HCT116 (cell line): ENCODE results near the gene LRRC47.

Experiments used
- CBX3 ChIP-seq: IDR thresholded peaks from 2 replicates; pipeline ENCODE4 v1.6.1; 2012; ENCODE audit warnings: low read depth
- ELF1 ChIP-seq: IDR thresholded peaks from 2 replicates; pipeline ENCODE4 v1.6.1; 2012; ENCODE audit warnings: low read depth, borderline replicate concordance
- EZH2 ChIP-seq: fragments of 200-600 bp; sonication (generic); IDR thresholded peaks from 2 replicates; pipeline ENCODE4 v1.6.1; 2017; ENCODE audit warnings: antibody characterized with exemption, mixed run types
- EZH2phosphoT487 ChIP-seq: fragments of 200-600 bp; IDR thresholded peaks from 2 replicates; pipeline ENCODE4 v1.6.1; 2018; ENCODE audit warnings: antibody characterized with exemption, borderline replicate concordance
- POLR2A ChIP-seq: IDR thresholded peaks from 2 replicates; pipeline ENCODE4 v1.7.0; 2011; ENCODE audit warnings: borderline replicate concordance; ENCODE audit not compliant: insufficient read depth, insufficient read length; ENCODE audit errors: extremely low read depth
- POLR2AphosphoS5 ChIP-seq: IDR thresholded peaks from 2 replicates; pipeline ENCODE4 v1.6.1; 2011; ENCODE audit warnings: mild to moderate bottlenecking, low read depth, low read length, moderate library complexity
- SIN3A ChIP-seq: IDR thresholded peaks from 2 replicates; pipeline ENCODE4 v1.6.1; 2012; ENCODE audit warnings: low read depth
- SRF ChIP-seq: IDR thresholded peaks from 2 replicates; pipeline ENCODE4 v1.6.1; 2012; ENCODE audit warnings: low read depth
- TCF7L2 ChIP-seq: IDR thresholded peaks from 2 replicates; pipeline ENCODE4 v1.7.0; 2011; ENCODE audit warnings: borderline replicate concordance, inconsistent platforms; ENCODE audit not compliant: insufficient read depth, insufficient read length; ENCODE audit errors: extremely low read depth
- YY1 ChIP-seq: IDR thresholded peaks from 2 replicates; pipeline ENCODE4 v1.6.1; 2011; ENCODE audit warnings: low read length, low read depth, moderate library complexity, mild to moderate bottlenecking; ENCODE audit not compliant: insufficient replicate concordance; ENCODE audit errors: extremely low read depth
- TF ChIP-seq, protein P1 (sequence below), 3 experiments: fragments of 200-600 bp in 1 of 3; sonication (generic) in 1 of 3; IDR thresholded peaks in 2 of 3; conservative IDR thresholded peaks in 1 of 3; 2 replicates each; pipeline ENCODE4 v1.5.1; 2012 to 2017; ENCODE audit warnings: low read depth in 2 of 3, low read length in 2 of 3, antibody characterized with exemption in 1 of 3, borderline replicate concordance in 1 of 3, control low read depth in 1 of 3, mild to moderate bottlenecking in 1 of 3, mixed read lengths in 1 of 3, mixed run types in 1 of 3, moderate library complexity in 1 of 3; ENCODE audit not compliant: insufficient read depth in 1 of 3
- TF ChIP-seq, protein P2 (sequence below): IDR thresholded peaks from 2 replicates; pipeline ENCODE4 v1.6.1; 2012; ENCODE audit warnings: low read depth
- TF ChIP-seq, protein P3 (sequence below): IDR thresholded peaks from 2 replicates; pipeline ENCODE4 v1.6.1; 2011; ENCODE audit warnings: mild to moderate bottlenecking, low read length, moderate library complexity; ENCODE audit not compliant: insufficient replicate concordance; ENCODE audit errors: extremely low read depth
- TF ChIP-seq, protein P4 (sequence below): IDR thresholded peaks from 2 replicates; pipeline ENCODE4 v1.6.1; 2012

DNA sequence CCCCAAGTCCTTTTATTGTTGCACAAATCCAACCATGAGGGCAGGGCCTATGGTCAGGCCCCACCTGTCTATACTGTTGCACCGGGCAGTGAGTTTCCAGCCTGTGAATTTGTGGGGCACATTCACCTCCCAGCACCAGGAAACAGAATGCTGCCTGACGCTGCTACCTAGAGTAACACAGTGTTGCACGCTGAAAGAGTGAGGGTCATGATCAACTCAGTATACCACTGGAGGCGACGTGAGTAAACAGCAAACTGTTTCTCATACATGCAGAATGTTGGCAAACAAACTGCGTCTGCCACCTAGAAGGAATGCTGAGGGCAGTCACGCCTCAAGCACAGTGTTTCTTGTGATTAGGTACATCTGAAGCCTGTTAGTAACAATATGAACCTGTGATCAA lies 13.4 kb upstream of the LRRC47 start:
- no peak for TF ChIP-seq CBX3
- no peak for TF ChIP-seq SRF
- no peak for TF ChIP-seq EZH2
- TF ChIP-seq, protein P1, sequence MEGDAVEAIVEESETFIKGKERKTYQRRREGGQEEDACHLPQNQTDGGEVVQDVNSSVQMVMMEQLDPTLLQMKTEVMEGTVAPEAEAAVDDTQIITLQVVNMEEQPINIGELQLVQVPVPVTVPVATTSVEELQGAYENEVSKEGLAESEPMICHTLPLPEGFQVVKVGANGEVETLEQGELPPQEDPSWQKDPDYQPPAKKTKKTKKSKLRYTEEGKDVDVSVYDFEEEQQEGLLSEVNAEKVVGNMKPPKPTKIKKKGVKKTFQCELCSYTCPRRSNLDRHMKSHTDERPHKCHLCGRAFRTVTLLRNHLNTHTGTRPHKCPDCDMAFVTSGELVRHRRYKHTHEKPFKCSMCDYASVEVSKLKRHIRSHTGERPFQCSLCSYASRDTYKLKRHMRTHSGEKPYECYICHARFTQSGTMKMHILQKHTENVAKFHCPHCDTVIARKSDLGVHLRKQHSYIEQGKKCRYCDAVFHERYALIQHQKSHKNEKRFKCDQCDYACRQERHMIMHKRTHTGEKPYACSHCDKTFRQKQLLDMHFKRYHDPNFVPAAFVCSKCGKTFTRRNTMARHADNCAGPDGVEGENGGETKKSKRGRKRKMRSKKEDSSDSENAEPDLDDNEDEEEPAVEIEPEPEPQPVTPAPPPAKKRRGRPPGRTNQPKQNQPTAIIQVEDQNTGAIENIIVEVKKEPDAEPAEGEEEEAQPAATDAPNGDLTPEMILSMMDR (IDR thresholded peaks at IDR 0.05 in 2 of 3, conservative IDR thresholded peaks at IDR 0.05 in 1 of 3; ENCODE audit: borderline replicate concordance in 1 of 3, insufficient read depth in 1 of 3, low read depth in 2 of 3, low read length in 2 of 3), result no peak
- TF ChIP-seq POLR2AphosphoS5, result no peak
- TF ChIP-seq TCF7L2, result no peak
- no peak for TF ChIP-seq SIN3A
- TF ChIP-seq POLR2A, result no peak
- no peak for TF ChIP-seq ELF1
- no peak for TF ChIP-seq EZH2phosphoT487
- TF ChIP-seq YY1, result no peak
- TF ChIP-seq, protein P2, sequence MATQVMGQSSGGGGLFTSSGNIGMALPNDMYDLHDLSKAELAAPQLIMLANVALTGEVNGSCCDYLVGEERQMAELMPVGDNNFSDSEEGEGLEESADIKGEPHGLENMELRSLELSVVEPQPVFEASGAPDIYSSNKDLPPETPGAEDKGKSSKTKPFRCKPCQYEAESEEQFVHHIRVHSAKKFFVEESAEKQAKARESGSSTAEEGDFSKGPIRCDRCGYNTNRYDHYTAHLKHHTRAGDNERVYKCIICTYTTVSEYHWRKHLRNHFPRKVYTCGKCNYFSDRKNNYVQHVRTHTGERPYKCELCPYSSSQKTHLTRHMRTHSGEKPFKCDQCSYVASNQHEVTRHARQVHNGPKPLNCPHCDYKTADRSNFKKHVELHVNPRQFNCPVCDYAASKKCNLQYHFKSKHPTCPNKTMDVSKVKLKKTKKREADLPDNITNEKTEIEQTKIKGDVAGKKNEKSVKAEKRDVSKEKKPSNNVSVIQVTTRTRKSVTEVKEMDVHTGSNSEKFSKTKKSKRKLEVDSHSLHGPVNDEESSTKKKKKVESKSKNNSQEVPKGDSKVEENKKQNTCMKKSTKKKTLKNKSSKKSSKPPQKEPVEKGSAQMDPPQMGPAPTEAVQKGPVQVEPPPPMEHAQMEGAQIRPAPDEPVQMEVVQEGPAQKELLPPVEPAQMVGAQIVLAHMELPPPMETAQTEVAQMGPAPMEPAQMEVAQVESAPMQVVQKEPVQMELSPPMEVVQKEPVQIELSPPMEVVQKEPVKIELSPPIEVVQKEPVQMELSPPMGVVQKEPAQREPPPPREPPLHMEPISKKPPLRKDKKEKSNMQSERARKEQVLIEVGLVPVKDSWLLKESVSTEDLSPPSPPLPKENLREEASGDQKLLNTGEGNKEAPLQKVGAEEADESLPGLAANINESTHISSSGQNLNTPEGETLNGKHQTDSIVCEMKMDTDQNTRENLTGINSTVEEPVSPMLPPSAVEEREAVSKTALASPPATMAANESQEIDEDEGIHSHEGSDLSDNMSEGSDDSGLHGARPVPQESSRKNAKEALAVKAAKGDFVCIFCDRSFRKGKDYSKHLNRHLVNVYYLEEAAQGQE, result no peak
- TF ChIP-seq, protein P3, sequence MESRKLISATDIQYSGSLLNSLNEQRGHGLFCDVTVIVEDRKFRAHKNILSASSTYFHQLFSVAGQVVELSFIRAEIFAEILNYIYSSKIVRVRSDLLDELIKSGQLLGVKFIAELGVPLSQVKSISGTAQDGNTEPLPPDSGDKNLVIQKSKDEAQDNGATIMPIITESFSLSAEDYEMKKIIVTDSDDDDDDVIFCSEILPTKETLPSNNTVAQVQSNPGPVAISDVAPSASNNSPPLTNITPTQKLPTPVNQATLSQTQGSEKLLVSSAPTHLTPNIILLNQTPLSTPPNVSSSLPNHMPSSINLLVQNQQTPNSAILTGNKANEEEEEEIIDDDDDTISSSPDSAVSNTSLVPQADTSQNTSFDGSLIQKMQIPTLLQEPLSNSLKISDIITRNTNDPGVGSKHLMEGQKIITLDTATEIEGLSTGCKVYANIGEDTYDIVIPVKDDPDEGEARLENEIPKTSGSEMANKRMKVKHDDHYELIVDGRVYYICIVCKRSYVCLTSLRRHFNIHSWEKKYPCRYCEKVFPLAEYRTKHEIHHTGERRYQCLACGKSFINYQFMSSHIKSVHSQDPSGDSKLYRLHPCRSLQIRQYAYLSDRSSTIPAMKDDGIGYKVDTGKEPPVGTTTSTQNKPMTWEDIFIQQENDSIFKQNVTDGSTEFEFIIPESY, result no peak
- TF ChIP-seq, protein P4, sequence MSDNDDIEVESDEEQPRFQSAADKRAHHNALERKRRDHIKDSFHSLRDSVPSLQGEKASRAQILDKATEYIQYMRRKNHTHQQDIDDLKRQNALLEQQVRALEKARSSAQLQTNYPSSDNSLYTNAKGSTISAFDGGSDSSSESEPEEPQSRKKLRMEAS, result no peak
